Thyroid gland (tissue), 4 donors: ENCODE measurements around the gene ST6GALNAC6.

Experiments
- POLR2A ChIP-seq, 2 donors: fragments of 450-650 bp; IDR thresholded peaks; one replicate each; pipeline ENCODE4 v1.6.1; 2017; ENCODE audit warnings: antibody characterized with exemption in 2 of 2, mild to moderate bottlenecking in 2 of 2, moderate library complexity in 1 of 2
- TF ChIP-seq, protein P1 (sequence below), 6 experiments: fragments of 200-600 bp in 3 of 6; fragments of 450-650 bp in 3 of 6; sonication (generic) in 3 of 6; IDR thresholded peaks; one replicate each; pipeline ENCODE4 v1.5.1; 2016 to 2019; ENCODE audit warnings: antibody characterized with exemption in 6 of 6, mild to moderate bottlenecking in 2 of 6, inconsistent platforms in 1 of 6, moderate library complexity in 1 of 6

DNA sequence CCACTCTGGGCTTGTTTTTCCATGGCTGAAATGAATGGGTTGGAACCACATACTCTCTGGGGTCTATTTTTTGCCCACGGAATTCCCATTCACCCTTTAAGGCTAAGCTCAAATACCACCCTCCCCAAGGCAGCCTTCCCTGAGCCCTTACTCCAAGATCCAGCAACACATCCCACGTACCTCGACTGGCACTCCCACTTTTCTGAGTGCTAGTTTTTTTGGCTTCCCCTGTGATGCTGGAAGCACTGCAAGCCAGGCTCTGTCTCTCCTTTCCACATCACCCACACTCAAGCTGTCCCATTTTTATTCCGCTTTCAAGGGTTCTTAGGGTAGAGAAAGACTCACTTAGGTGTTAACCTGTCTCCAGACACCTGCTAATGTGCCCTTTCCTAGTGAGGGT, 6.0 kb downstream of the ST6GALNAC6 start:
- TF ChIP-seq, protein P1, sequence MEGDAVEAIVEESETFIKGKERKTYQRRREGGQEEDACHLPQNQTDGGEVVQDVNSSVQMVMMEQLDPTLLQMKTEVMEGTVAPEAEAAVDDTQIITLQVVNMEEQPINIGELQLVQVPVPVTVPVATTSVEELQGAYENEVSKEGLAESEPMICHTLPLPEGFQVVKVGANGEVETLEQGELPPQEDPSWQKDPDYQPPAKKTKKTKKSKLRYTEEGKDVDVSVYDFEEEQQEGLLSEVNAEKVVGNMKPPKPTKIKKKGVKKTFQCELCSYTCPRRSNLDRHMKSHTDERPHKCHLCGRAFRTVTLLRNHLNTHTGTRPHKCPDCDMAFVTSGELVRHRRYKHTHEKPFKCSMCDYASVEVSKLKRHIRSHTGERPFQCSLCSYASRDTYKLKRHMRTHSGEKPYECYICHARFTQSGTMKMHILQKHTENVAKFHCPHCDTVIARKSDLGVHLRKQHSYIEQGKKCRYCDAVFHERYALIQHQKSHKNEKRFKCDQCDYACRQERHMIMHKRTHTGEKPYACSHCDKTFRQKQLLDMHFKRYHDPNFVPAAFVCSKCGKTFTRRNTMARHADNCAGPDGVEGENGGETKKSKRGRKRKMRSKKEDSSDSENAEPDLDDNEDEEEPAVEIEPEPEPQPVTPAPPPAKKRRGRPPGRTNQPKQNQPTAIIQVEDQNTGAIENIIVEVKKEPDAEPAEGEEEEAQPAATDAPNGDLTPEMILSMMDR (IDR thresholded peaks at IDR 0.05) = no peak
- no peak for TF ChIP-seq POLR2A (IDR thresholded peaks at IDR 0.05)
